D721Med (cell line): Measurements from ENCODE around the gene SAMD5.

ENCODE experiments used
- DNase-seq: peaks from one replicate; pipeline ENCODE4 v3.0.0; 2011; ENCODE audit warnings: low spot score; ENCODE audit not compliant: insufficient read length
- FAIRE-seq: peaks from 2 replicates; lab custom pipeline; 2011; peaks lifted over from hg19 to GRCh38; lab: Jason Lieb, UNC
- TF ChIP-seq, protein P1 (sequence below): IDR thresholded peaks from 2 replicates; pipeline ENCODE4 v1.5.1; 2012; ENCODE audit warnings: mild to moderate bottlenecking, control low read depth; ENCODE audit not compliant: insufficient read depth; ENCODE audit errors: missing control alignments

The SAMD5 gene

DNA sequence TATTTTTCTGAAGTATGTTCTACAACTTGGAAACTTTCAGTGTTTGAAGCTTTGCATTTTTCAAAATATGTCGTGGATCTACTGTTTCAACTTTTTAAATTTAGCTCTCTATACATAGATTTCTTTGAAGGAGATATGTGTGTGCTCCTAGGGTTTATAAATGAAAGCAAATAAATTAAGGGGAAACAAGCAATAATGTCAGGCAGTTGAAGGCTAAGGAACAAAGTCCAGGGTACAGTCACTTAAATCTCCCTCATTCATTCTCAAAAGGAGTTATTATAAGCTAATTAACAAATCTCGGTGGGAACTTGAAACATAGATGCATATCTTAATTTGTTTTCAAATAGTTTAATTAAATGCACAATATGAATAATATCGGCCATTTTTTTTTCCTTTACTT, 79.4 kb downstream of the SAMD5 start:
- DNase-seq = no peak
- TF ChIP-seq, protein P1, sequence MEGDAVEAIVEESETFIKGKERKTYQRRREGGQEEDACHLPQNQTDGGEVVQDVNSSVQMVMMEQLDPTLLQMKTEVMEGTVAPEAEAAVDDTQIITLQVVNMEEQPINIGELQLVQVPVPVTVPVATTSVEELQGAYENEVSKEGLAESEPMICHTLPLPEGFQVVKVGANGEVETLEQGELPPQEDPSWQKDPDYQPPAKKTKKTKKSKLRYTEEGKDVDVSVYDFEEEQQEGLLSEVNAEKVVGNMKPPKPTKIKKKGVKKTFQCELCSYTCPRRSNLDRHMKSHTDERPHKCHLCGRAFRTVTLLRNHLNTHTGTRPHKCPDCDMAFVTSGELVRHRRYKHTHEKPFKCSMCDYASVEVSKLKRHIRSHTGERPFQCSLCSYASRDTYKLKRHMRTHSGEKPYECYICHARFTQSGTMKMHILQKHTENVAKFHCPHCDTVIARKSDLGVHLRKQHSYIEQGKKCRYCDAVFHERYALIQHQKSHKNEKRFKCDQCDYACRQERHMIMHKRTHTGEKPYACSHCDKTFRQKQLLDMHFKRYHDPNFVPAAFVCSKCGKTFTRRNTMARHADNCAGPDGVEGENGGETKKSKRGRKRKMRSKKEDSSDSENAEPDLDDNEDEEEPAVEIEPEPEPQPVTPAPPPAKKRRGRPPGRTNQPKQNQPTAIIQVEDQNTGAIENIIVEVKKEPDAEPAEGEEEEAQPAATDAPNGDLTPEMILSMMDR = no peak
- FAIRE-seq = no peak

DNA sequence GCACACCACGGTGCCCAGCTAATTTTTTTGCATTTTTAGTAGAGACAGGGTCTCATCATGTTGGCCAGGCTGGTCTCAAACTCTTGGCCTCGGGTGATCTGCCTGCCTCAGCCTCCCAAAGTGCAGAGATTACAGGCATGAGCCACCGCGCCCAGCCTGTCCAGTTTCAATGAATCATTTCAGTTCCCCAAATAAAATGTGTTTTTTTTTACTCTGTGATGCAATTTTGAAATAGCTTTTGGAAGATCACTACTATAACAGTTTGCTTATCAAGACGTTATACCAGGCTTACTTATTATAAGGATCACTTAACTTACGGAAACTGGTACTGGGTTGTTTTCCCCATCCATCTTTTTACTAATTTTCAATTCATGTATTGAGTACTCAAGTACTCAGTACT, 80.0 kb downstream of the SAMD5 start:
- FAIRE-seq (no peak), DNase-seq (no peak)
- TF ChIP-seq, protein P1 = no peak

DNA sequence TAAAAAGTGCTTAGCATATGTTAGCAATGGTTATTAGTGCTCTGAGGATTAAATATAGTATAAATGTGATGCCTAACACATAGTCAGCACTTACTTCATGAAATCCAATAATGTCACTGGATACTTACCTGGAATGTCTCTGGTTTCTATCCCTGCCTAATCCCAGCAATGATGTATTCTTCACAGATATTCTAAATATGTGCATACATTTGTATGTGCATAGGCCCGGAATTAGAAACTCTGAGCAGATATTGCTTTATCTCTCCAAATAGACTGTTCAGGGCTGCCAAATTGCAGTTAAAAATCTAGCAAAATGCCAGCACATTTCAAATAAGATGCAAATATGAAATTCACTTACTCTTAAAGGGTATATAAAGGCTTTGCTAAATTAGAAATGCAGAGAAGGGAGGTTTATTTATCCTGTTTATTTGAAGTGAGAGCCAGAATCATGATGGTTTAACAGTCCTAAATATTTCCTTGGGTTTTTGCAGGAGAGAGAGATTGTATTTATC, 81.3 kb downstream of the SAMD5 start:
- TF ChIP-seq, protein P1 = no peak
- no peak for FAIRE-seq
- no peak for DNase-seq

DNA sequence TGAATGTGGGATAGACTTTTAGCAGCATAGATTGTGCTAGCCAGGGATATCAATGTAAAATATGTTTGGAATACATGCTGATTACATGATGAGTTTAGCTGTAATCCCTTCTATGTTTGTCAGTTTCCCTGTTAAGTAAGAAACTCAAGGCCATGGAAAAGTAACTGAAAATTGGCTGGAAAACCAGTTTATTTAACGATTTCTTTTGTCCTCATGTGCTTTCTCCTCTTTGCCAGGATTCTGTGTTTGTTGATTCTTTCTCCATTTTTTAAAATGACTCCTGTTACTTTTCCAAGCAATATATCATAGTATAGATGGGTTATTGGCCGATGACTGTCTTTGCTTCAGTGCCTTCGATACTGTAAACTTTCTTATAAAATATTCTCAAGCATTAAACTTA, 87.5 kb downstream of the SAMD5 start:
- TF ChIP-seq, protein P1 = no peak
- DNase-seq (no peak), FAIRE-seq (no peak)

DNA sequence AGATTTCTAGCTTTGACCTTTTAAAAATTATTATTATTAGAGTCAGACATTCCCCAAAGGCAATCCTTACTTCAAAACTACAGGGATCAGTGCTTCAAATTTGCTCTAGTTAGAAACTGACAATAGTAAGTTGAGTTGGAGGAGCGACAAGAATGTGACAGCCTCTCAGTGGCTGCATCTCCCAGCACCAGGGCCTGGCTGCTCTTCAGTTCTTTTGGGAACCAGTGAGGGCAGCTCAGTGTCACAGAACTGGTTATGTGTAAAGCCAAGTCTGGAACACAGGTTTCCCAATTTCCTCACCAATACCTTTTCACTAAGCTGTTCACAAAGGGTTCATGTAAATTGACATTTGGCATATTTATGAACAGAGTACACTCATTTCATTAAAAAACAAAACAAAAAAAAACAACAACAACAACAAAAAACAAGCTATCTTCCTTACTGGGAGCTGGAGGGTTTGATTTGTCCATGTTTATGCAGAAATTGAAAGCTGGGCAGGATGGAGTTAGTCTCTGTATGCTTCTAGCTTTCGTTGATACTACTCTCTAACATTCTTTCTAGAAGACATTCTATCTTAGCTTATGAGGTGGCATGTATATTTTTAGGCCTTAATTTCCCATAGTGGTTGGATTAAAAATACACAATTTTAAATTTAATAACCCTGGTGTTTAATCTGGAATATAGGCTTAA, 95.0 kb downstream of the SAMD5 start:
- no peak for DNase-seq
- TF ChIP-seq, protein P1 = no peak
- FAIRE-seq = no peak

DNA sequence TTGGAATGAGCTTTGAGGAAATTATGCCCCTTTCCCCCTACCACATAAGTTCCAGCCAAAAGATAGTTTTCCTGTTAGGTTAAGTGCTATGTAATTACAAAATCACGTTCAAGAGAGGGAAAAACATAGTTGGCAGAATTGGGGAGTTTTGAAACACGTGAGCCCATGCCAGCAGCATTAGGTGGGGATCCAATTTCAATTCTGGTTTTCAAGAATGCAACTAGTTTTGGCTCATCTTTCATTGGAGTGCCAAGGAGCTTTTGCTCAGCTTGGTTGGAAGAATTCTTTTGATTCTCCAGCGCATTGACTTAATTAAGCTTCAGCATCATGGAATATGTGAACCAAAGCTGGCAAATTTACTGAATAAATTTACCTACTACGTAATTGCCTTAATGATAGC, 95.9 kb downstream of the SAMD5 start:
- no peak for DNase-seq
- TF ChIP-seq, protein P1 = no peak
- FAIRE-seq = no peak

DNA sequence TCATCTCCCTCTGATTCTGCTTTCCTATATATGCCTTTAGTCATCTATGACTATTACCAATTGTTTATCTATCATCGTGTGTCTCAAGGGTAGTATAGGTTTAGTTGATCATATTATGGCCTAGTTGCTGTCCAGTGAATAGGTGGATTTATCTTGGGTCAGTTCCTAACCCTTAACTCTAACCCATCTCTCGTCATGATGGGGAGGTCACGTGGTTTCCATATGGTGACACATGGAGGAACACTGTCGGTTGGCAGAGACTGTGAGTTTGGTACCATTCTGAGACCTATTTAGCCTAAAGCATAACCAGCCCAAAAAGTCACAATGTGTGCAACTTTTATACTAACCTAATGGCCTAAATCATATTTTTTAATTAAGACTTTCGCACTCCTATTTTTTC, 103.5 kb downstream of the SAMD5 start:
- no peak for FAIRE-seq
- TF ChIP-seq, protein P1 = no peak
- no peak for DNase-seq
